ENCODE data around the gene ASB14. TPM values are rescaled to one million over a fixed set of nuclear protein-coding genes. Genes with fewer than 3 reads are reported as not detected.

The ASB14 gene
- total RNA-seq = under 0.01 TPM in 1 of 2 replicates, not detected in the other

GRCh38 chr3:57292159-57292896, at the start of gene ASB14:
Gene ASB14 (minus strand): TSS chr3:57292685. CDS start chr3:57292033, 652 bp downstream.

GRCh38 chr3:57227204-57227929, 65.1 kb downstream of the ASB14 start, which contains the start of gene APPL1:
Gene APPL1 (plus strand): TSS chr3:57227729. CDS start chr3:57227884, 155 bp downstream.

Other genes with a start within 250 kb of the ASB14 start
- 0.11 TPM in 1 of 2 replicates, not detected in the other for gene SPATA12, start 232.0 kb downstream of the ASB14 start, total RNA-seq
- gene IL17RD, start 127.3 kb downstream of the ASB14 start, total RNA-seq = 6.5 and 11.6 TPM in 2 replicates
- 1.4 TPM in 1 of 2 replicates, not detected in the other for gene HESX1, start 92.7 kb downstream of the ASB14 start, total RNA-seq
- gene APPL1, start 65.0 kb downstream of the ASB14 start, total RNA-seq = 42.6 and 53.6 TPM in 2 replicates